Right lobe of liver (tissue), 4 donors: ENCODE data around the gene GPR45.

Experiments
- POLR2A ChIP-seq: fragments of 450-650 bp; IDR thresholded peaks from one replicate; pipeline ENCODE4 v1.6.1; 2017; ENCODE audit warnings: antibody characterized with exemption, mild to moderate bottlenecking
- TF ChIP-seq, protein P1 (sequence below), 4 donors: fragments of 200-600 bp in 3 of 4; fragments of 450-650 bp in 1 of 4; IDR thresholded peaks; one replicate each; pipeline versions ENCODE4 v1.5.1 to v1.8.0; 2016 to 2022; ENCODE audit warnings: antibody characterized with exemption in 4 of 4, mild to moderate bottlenecking in 2 of 4
- donor health status: DM: no; HTN: no; CAD: no.
- donor health status: DM: no; HTN: no; CAD: no.
- donor health status: DM: no; HTN: yes; CAD: no.

DNA sequence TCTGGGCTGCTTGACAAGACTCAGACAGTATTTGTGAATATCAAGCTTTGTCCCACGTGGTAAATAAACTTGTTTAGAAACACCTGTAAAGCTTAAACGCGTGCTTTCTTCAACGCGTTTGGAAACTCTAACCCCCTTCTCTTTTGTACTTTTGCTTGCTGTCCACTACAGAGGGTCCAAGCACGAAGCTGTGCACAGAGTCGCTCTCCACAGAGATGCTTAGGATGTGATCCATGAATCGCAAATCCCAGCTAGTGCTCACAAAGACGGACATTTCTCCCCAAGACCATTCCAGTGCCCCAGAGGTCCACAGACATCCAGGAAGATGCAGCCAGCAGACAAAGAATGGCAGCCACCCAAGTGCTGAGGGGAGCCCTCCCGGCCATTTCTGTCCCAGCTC lies at the start of gene GPR45:
- TF ChIP-seq, protein P1, sequence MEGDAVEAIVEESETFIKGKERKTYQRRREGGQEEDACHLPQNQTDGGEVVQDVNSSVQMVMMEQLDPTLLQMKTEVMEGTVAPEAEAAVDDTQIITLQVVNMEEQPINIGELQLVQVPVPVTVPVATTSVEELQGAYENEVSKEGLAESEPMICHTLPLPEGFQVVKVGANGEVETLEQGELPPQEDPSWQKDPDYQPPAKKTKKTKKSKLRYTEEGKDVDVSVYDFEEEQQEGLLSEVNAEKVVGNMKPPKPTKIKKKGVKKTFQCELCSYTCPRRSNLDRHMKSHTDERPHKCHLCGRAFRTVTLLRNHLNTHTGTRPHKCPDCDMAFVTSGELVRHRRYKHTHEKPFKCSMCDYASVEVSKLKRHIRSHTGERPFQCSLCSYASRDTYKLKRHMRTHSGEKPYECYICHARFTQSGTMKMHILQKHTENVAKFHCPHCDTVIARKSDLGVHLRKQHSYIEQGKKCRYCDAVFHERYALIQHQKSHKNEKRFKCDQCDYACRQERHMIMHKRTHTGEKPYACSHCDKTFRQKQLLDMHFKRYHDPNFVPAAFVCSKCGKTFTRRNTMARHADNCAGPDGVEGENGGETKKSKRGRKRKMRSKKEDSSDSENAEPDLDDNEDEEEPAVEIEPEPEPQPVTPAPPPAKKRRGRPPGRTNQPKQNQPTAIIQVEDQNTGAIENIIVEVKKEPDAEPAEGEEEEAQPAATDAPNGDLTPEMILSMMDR (IDR thresholded peaks at IDR 0.05), result no peak
- TF ChIP-seq POLR2A, result no peak
